Stimulated activated naive B cell treated with anti-CD40 and anti-IgM and Interleukin-4, amounts not matched to agents 10 μg/mL and 1 μg/mL and 100 μg/mL, for 72 hours (primary cell): ENCODE measurements around the gene GPR142.
A peak's percentile ranks its signal among the peaks of the same experiment; 100 is the strongest.

ENCODE experiments used
- ATAC-seq, 2 donors: fragments of 150-1000 bp; cut with Tn5 transposase; replicated peaks; 2 replicates each; pipeline ENCODE4 v1.10.0; 2021; ENCODE audit warnings: moderate library complexity in 1 of 2
- DNase-seq: peaks from one replicate; pipeline ENCODE4 v3.0.0; 2021
- H3K27ac Mint-ChIP-seq: one replicate; pipeline ENCODE4 v1.8.0; 2022; ENCODE audit warnings: mild to moderate bottlenecking, mixed read lengths
- H3K27me3 Mint-ChIP-seq, 2 donors: one replicate each; pipeline ENCODE4 v1.8.0; 2022; ENCODE audit warnings: mixed read lengths in 2 of 2
- H3K36me3 Mint-ChIP-seq, 2 donors: one replicate each; pipeline ENCODE4 v1.8.0; 2022; ENCODE audit warnings: mixed read lengths in 2 of 2, mild to moderate bottlenecking in 1 of 2
- H3K4me1 Mint-ChIP-seq, 2 donors: one replicate each; pipeline ENCODE4 v1.8.0; 2022; ENCODE audit warnings: mixed read lengths in 2 of 2, mild to moderate bottlenecking in 1 of 2
- H3K4me3 Mint-ChIP-seq, 2 donors: one replicate each; pipeline ENCODE4 v1.8.0; 2022; ENCODE audit warnings: mild to moderate bottlenecking in 2 of 2, mixed read lengths in 2 of 2, moderate library complexity in 1 of 2
- H3K9me3 Mint-ChIP-seq, 2 donors: one replicate each; pipeline ENCODE4 v1.8.0; 2022; ENCODE audit warnings: mixed read lengths in 2 of 2, mild to moderate bottlenecking in 1 of 2

GPR142 gene

GRCh38 chr17:74336307-74336706, 31.0 kb upstream of the GPR142 start:
- DNase-seq (no peak), ATAC-seq (no peak)
- H3K4me3 Mint-ChIP-seq, result no peak overlapping the region
- no peak overlapping the region for H3K27ac Mint-ChIP-seq
- peaks cover 0 to 3% of the 10 kb centered on the region in 2 donors for H3K36me3 Mint-ChIP-seq
- H3K4me1 Mint-ChIP-seq, result peaks cover 0 to 2% of the 10 kb centered on the region in 2 donors
- peaks cover 0 to 5% of the 10 kb centered on the region in 2 donors for H3K9me3 Mint-ChIP-seq
- H3K27me3 Mint-ChIP-seq, result peaks cover 8 to 26% of the 10 kb centered on the region in 2 donors

GRCh38 chr17:74337834-74338500, 29.3 kb upstream of the GPR142 start:
- H3K36me3 Mint-ChIP-seq, result peaks cover 0 to 3% of the 10 kb centered on the region in 2 donors
- DNase-seq (no peak), ATAC-seq (peak in 1 of 2 donors; percentile 16)
- H3K4me3 Mint-ChIP-seq, result no peak overlapping the region
- H3K9me3 Mint-ChIP-seq, result peaks cover 0 to 5% of the 10 kb centered on the region in 2 donors
- peaks cover 4 to 20% of the 10 kb centered on the region in 2 donors for H3K27me3 Mint-ChIP-seq
- H3K4me1 Mint-ChIP-seq, result no peaks in the 10 kb centered on the region
- no peak overlapping the region for H3K27ac Mint-ChIP-seq

GRCh38 chr17:74339537-74340195, 27.6 kb upstream of the GPR142 start:
- Mint-ChIP-seq H3K4me1 (no peaks in the 10 kb centered on the region), H3K9me3 (peaks cover 0 to 1% of the 10 kb centered on the region in 2 donors), H3K4me3 (no peak overlapping the region), H3K27me3 (peaks cover 11 to 26% of the 10 kb centered on the region in 2 donors), H3K27ac (no peak overlapping the region), H3K36me3 (peaks cover 0 to 3% of the 10 kb centered on the region in 2 donors)
- DNase-seq (no peak), ATAC-seq (no peak)

- H3K9me3 Mint-ChIP-seq, result peaks cover 0 to 1% of the 10 kb centered on the region in 2 donors
- no peaks in the 10 kb centered on the region for H3K4me1 Mint-ChIP-seq
- peaks cover 15 to 34% of the 10 kb centered on the region in 2 donors for H3K27me3 Mint-ChIP-seq
- DNase-seq (no peak), ATAC-seq (no peak)
- no peaks in the 10 kb centered on the region for H3K36me3 Mint-ChIP-seq
- H3K27ac Mint-ChIP-seq, result no peak overlapping the region
- no peak overlapping the region for H3K4me3 Mint-ChIP-seq
Observed at GRCh38 chr17:74340470-74341023, 26.8 kb upstream of the GPR142 start.

- H3K4me3 Mint-ChIP-seq, result no peak overlapping the region
- no peak overlapping the region for H3K27ac Mint-ChIP-seq
- ATAC-seq (no peak), DNase-seq (no peak)
- peaks cover 15 to 28% of the 10 kb centered on the region in 2 donors for H3K27me3 Mint-ChIP-seq
- no peaks in the 10 kb centered on the region for H3K4me1 Mint-ChIP-seq
- no peaks in the 10 kb centered on the region for H3K9me3 Mint-ChIP-seq
- no peaks in the 10 kb centered on the region for H3K36me3 Mint-ChIP-seq
Observed at GRCh38 chr17:74342224-74342623, 25.1 kb upstream of the GPR142 start.

GRCh38 chr17:74343121-74343520, 24.2 kb upstream of the GPR142 start:
- H3K27ac Mint-ChIP-seq, result no peak overlapping the region

GRCh38 chr17:74343526-74344284, 23.6 kb upstream of the GPR142 start:
- H3K27me3 Mint-ChIP-seq, result peaks cover 22 to 38% of the 10 kb centered on the region in 2 donors
- H3K27ac Mint-ChIP-seq, result no peak overlapping the region
- H3K4me3 Mint-ChIP-seq, result no peak overlapping the region
- no peak for ATAC-seq
- no peaks in the 10 kb centered on the region for H3K36me3 Mint-ChIP-seq
- no peak for DNase-seq
- H3K9me3 Mint-ChIP-seq, result no peaks in the 10 kb centered on the region
- no peaks in the 10 kb centered on the region for H3K4me1 Mint-ChIP-seq

More at GRCh38 chr17:74343121-74343520, 24.2 kb upstream of the GPR142 start:
- peaks cover 18 to 37% of the 10 kb centered on the region in 2 donors for H3K27me3 Mint-ChIP-seq
- H3K36me3 Mint-ChIP-seq, result no peaks in the 10 kb centered on the region
- no peaks in the 10 kb centered on the region for H3K4me1 Mint-ChIP-seq
- no peak overlapping the region for H3K4me3 Mint-ChIP-seq
- ATAC-seq (no peak), DNase-seq (no peak)
- H3K9me3 Mint-ChIP-seq, result no peaks in the 10 kb centered on the region

- no peak overlapping the region for H3K4me3 Mint-ChIP-seq
- DNase-seq (no peak), ATAC-seq (no peak)
- no peaks in the 10 kb centered on the region for H3K4me1 Mint-ChIP-seq
- H3K36me3 Mint-ChIP-seq, result no peaks in the 10 kb centered on the region
- H3K9me3 Mint-ChIP-seq, result no peaks in the 10 kb centered on the region
- no peak overlapping the region for H3K27ac Mint-ChIP-seq
- H3K27me3 Mint-ChIP-seq, result peaks cover 22 to 33% of the 10 kb centered on the region in 2 donors
Observed at GRCh38 chr17:74344658-74345057, 22.6 kb upstream of the GPR142 start.

- no peaks in the 10 kb centered on the region for H3K9me3 Mint-ChIP-seq
- no peak overlapping the region for H3K27ac Mint-ChIP-seq
- no peak overlapping the region for H3K4me3 Mint-ChIP-seq
- H3K27me3 Mint-ChIP-seq, result peaks cover 30 to 42% of the 10 kb centered on the region in 2 donors
- ATAC-seq (no peak), DNase-seq (no peak)
- no peaks in the 10 kb centered on the region for H3K36me3 Mint-ChIP-seq
- no peaks in the 10 kb centered on the region for H3K4me1 Mint-ChIP-seq
Observed at GRCh38 chr17:74345433-74346241, 21.7 kb upstream of the GPR142 start.

- Mint-ChIP-seq H3K4me3 (no peak overlapping the region), H3K9me3 (no peaks in the 10 kb centered on the region), H3K4me1 (no peaks in the 10 kb centered on the region), H3K27ac (no peak overlapping the region), H3K36me3 (no peaks in the 10 kb centered on the region), H3K27me3 (peaks cover 41 to 55% of the 10 kb centered on the region in 2 donors)
- ATAC-seq, result no peak
- DNase-seq, result no peak
Observed at GRCh38 chr17:74347646-74348045, 19.7 kb upstream of the GPR142 start.

- H3K4me3 Mint-ChIP-seq, result no peak overlapping the region
- H3K36me3 Mint-ChIP-seq, result no peaks in the 10 kb centered on the region
- no peak overlapping the region for H3K27ac Mint-ChIP-seq
- ATAC-seq, result no peak
- H3K4me1 Mint-ChIP-seq, result peaks cover 2 to 4% of the 10 kb centered on the region in 2 donors
- H3K27me3 Mint-ChIP-seq, result peaks cover 55 to 69% of the 10 kb centered on the region in 2 donors
- H3K9me3 Mint-ChIP-seq, result no peaks in the 10 kb centered on the region
- DNase-seq, result no peak
Observed at GRCh38 chr17:74349120-74349519, 18.2 kb upstream of the GPR142 start.

GRCh38 chr17:74350486-74350885, 16.8 kb upstream of the GPR142 start:
- Mint-ChIP-seq H3K27ac (no peak overlapping the region), H3K27me3 (peaks cover 58 to 70% of the 10 kb centered on the region in 2 donors), H3K4me1 (peaks cover 6 to 9% of the 10 kb centered on the region in 2 donors), H3K9me3 (no peaks in the 10 kb centered on the region), H3K36me3 (no peaks in the 10 kb centered on the region), H3K4me3 (no peak overlapping the region)
- no peak for ATAC-seq
- DNase-seq, result no peak

GRCh38 chr17:74351552-74352210, 15.6 kb upstream of the GPR142 start:
- Mint-ChIP-seq H3K27ac (no peak overlapping the region), H3K27me3 (peaks cover 68 to 82% of the 10 kb centered on the region in 2 donors), H3K9me3 (no peaks in the 10 kb centered on the region), H3K4me1 (peaks cover 6 to 9% of the 10 kb centered on the region in 2 donors), H3K4me3 (no peak overlapping the region), H3K36me3 (no peaks in the 10 kb centered on the region)
- ATAC-seq, result peak; percentile 18 to 31
- no peak for DNase-seq
